ENCODE measurements around the gene PAIP2. TPM values are rescaled to one million over a fixed set of nuclear protein-coding genes. Genes with fewer than 3 reads are reported as not detected.
"Not testable (repeated sequence)": the region's sequence is repeated elsewhere in the genome, so short reads cannot be mapped to it uniquely, and the experiment has no call there.

Gene PAIP2
- total RNA-seq, 1 donor from 2014 or later, result 66.0 TPM

- intact Hi-C loops (cut with DNase I), result no loop called here
- no peak overlapping the region for H3K27ac ChIP-seq
These were observed 65.9 kb downstream of the PAIP2 start for GRCh38 chr5:139407517-139407916.

GRCh38 chr5:139408191-139408590 is 66.5 kb downstream of the PAIP2 start:
- Histone ChIP-seq H3K27ac (no peak overlapping the region), H3K4me1 (peaks cover 22% of the 10 kb centered on the region), H3K27me3 (no peaks in the 10 kb centered on the region), H3K4me3 (no peak overlapping the region), H3K9me3 (no peaks in the 10 kb centered on the region), H3K36me3 (no peaks in the 10 kb centered on the region)
- no peak for DNase-seq (ENCODE audit: extremely low spot score in 2 of 2)
- intact Hi-C loops (cut with DNase I), result no loop called here
- TF ChIP-seq POLR2A (IDR thresholded peaks at IDR 0.05), result no peak
- TF ChIP-seq CTCF (IDR thresholded peaks at IDR 0.05), result no peak

More at GRCh38 chr5:139407517-139407916, 65.9 kb downstream of the PAIP2 start:
- H3K4me1 ChIP-seq, result peaks cover 26% of the 10 kb centered on the region
- DNase-seq (ENCODE audit: extremely low spot score in 2 of 2), result no peak
- no peaks in the 10 kb centered on the region for H3K9me3 ChIP-seq
- H3K4me3 ChIP-seq, result no peak overlapping the region
- no peaks in the 10 kb centered on the region for H3K27me3 ChIP-seq
- H3K36me3 ChIP-seq, result no peaks in the 10 kb centered on the region
- TF ChIP-seq CTCF (IDR thresholded peaks at IDR 0.05) (no peak), POLR2AphosphoS5 (IDR thresholded peaks at IDR 0.05; ENCODE audit: insufficient read depth in 1 of 2, low read depth in 1 of 2) (no peak), POLR2A (IDR thresholded peaks at IDR 0.05) (no peak)

GRCh38 chr5:139409116-139409515 is 67.5 kb downstream of the PAIP2 start:
- intact Hi-C loops (cut with DNase I); DNase-seq (ENCODE audit: extremely low spot score in 2 of 2); H3K4me3 ChIP-seq; H3K36me3 ChIP-seq; H3K27ac ChIP-seq; H3K9me3 ChIP-seq; H3K27me3 ChIP-seq: not testable (repeated sequence)
- H3K4me1 ChIP-seq, result peaks cover 22% of the 10 kb centered on the region

- intact Hi-C loops (cut with DNase I), result no loop called here
- Histone ChIP-seq H3K9me3 (no peaks in the 10 kb centered on the region), H3K4me3 (no peak overlapping the region), H3K36me3 (no peaks in the 10 kb centered on the region), H3K27ac (peak overlapping the region; percentile 73), H3K27me3 (no peaks in the 10 kb centered on the region), H3K4me1 (peaks cover 25% of the 10 kb centered on the region)
- no peak for TF ChIP-seq POLR2A (IDR thresholded peaks at IDR 0.05)
- no peak for TF ChIP-seq POLR2AphosphoS5 (IDR thresholded peaks at IDR 0.05; ENCODE audit: insufficient read depth in 1 of 2, low read depth in 1 of 2)
- no peak for TF ChIP-seq CTCF (IDR thresholded peaks at IDR 0.05)
- DNase-seq (ENCODE audit: extremely low spot score in 2 of 2), result no peak
These were observed 68.7 kb downstream of the PAIP2 start for GRCh38 chr5:139410121-139410992.

GRCh38 chr5:139410993-139411828 is 69.6 kb downstream of the PAIP2 start:
- Histone ChIP-seq H3K27ac (peak overlapping the region; percentile 73), H3K9me3 (no peaks in the 10 kb centered on the region), H3K4me3 (no peak overlapping the region), H3K27me3 (no peaks in the 10 kb centered on the region), H3K36me3 (no peaks in the 10 kb centered on the region), H3K4me1 (peaks cover 34% of the 10 kb centered on the region)
- DNase-seq (ENCODE audit: extremely low spot score in 2 of 2), result no peak
- TF ChIP-seq POLR2A (IDR thresholded peaks at IDR 0.05) (no peak), CTCF (IDR thresholded peaks at IDR 0.05) (no peak), POLR2AphosphoS5 (IDR thresholded peaks at IDR 0.05; ENCODE audit: insufficient read depth in 1 of 2, low read depth in 1 of 2) (no peak)
- intact Hi-C loops (cut with DNase I), result no loop called here
